ENCODE data around the gene RTL10.

The RTL10 gene

DNA sequence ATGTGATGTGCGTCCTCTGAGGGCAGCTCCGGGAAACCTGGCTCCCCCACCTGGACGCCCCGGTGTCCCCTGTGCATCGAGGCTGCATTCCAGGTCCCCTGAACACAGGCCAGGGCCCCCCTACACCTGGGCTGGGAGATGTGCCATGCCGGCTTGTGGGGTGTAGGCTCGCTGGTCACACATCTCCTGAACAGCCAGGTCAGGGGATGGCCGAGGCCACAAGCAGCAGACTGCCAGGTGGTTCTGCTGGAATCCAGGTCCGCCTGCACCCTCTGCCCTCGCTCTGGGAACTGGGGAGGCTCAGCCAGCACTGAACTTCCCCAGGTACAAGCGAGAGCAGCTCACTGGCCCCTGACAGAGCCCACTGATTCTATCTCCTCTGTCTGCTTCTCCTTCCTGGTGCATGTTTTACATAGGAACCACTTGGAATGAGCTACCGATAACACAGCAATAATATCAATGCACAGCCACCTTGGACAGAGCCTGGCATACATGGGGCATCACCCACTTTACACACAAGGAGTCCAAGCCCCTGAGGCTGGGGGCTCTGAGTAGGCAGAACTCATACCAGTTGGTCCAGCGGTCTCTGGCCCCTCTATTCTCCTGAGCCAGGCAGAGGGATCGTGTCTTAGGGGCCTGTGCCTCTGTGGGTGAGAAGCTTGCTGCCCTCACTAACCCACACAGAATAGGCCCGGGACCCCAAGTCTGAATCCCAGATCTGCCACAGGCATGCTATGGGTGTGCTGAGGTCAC, 47.3 kb downstream of the RTL10 start:
- no peak for DNase-seq

DNA sequence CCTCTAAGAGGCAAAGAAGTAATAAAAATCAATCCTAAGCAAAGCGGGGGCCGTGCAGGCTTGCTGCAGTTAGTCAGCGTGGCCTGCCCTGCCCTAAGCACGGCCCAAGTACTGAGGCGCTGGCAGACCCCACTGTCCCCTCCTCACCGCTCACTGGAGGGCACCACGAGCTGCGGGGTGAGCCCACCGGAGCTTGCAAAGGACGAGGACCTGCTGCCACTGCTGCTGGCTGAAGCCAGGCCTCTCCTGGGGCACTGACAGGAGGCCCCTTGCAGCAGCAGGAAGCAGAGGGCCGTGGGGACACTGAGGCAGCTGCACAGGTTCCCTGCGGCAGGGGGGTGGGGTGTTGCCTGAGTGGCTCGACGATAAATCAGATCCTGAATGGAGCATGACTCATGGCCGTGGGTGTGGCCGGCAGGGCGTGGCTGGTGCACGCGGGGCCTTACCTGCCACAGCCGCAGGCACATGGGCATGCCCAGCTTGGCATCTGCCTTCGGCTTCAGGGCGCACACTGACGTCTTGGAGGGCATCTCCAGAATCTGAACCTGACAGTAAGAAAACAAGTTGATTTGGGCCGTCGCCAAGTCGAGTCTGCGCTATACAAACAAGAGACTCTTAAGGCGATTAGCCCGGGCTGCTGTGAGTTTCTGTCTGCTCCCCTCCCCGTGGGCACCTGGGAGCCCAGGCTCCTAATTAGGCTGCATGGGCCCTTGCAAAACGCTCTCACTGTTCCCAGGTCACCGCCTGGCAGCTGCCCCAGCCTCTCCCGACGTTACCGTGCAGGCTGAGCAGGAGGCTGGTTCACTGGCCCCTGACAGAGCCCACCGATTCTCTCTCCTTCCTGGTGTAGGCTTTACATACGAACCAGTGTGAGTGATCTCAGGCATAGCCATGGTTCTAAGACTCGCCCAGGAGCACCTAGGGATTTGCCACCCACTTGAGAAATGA, 48.2 kb downstream of the RTL10 start:
- DNase-seq, result no peak

GRCh38 chr22:19805821-19806212, 48.9 kb downstream of the RTL10 start:
- DNase-seq, result no peak

All from CD4-positive, alpha-beta T cell treated with Interleukin-10 for 1 hour (primary cell).